IMR-90 (cell line): ENCODE measurements around the gene MTCL1. TPM values are rescaled to one million over a fixed set of nuclear protein-coding genes. Genes with fewer than 3 reads are reported as not detected.

Source experiments
- ATAC-seq: fragments of 200-7000 bp; cut with Tn5 transposase; 2 replicates; pipeline ENCODE4 v1.9.1; 2020; ENCODE audit warnings: low read depth, mild to moderate bottlenecking, moderate library complexity
- BruUV-seq: library from RNA; stranded (reverse); fragments of 400-500 nt; replicated peaks from 2 replicates; lab custom pipeline; 2021; lab: Mats Ljungman, UMichigan
- CTCF ChIA-PET: fragments of 300-600 bp; formaldehyde crosslinking; extraction: SDS; loops from one replicate; lab custom pipeline; 2021; ENCODE audit warnings: antibody characterized with exemption; lab: Yijun Ruan, JAX
- POLR2A ChIA-PET: fragments of 300-600 bp; sonication (Branson Sonifier 250); formaldehyde crosslinking; loops from one replicate; lab custom pipeline; 2022; ENCODE audit warnings: antibody characterized with exemption; ENCODE audit not compliant: unreplicated experiment; lab: Charles Lee
- DNase-seq: peaks from one replicate; pipeline ENCODE4 v3.0.0; 2013
- H2AFZ ChIP-seq: replicated peaks from 2 replicates; pipeline ENCODE3; 2013; ENCODE audit warnings: low read length, mild to moderate bottlenecking; ENCODE audit not compliant: poor library complexity
- H2AK5ac ChIP-seq: 2 replicates; pipeline ENCODE4 v1.6.1; 2013; ENCODE audit warnings: low read depth, low read length, inconsistent platforms
- H2AK9ac ChIP-seq: replicated peaks from 2 replicates; pipeline ENCODE3; 2013; ENCODE audit warnings: mild to moderate bottlenecking, low read depth, low read length, moderate library complexity; ENCODE audit not compliant: poor library complexity
- H2BK120ac ChIP-seq: 2 replicates; pipeline ENCODE4 v1.6.1; 2013; ENCODE audit warnings: low read depth, low read length, inconsistent platforms
- H2BK15ac ChIP-seq: 3 replicates; pipeline ENCODE4 v1.6.1; 2013; ENCODE audit warnings: low read depth, low read length, inconsistent platforms
- H2BK20ac ChIP-seq: 2 replicates; pipeline ENCODE4 v1.6.1; 2013; ENCODE audit warnings: low read depth, mild to moderate bottlenecking, inconsistent platforms, low read length, moderate library complexity
- H2BK5ac ChIP-seq: 2 replicates; pipeline ENCODE4 v1.6.1; 2013; ENCODE audit warnings: mild to moderate bottlenecking, low read depth, low read length, inconsistent platforms; ENCODE audit not compliant: poor library complexity, severe bottlenecking
- H3K14ac ChIP-seq: replicated peaks from 2 replicates; pipeline ENCODE4 v1.6.1; 2013; ENCODE audit warnings: low read depth, low read length, inconsistent platforms
- H3K18ac ChIP-seq: 2 replicates; pipeline ENCODE4 v1.6.1; 2013; ENCODE audit warnings: low read depth, low read length, control low read depth
- H3K23ac ChIP-seq: 2 replicates; pipeline ENCODE4 v1.6.1; 2013; ENCODE audit warnings: low read depth, low read length, inconsistent platforms
- H3K27ac ChIP-seq: 2 replicates; pipeline ENCODE4 v1.5.1; 2013; ENCODE audit warnings: mild to moderate bottlenecking, control low read depth, low read length; ENCODE audit not compliant: insufficient read depth
- H3K27me3 ChIP-seq: 2 replicates; pipeline ENCODE4 v1.6.1; 2013; ENCODE audit warnings: low read length; ENCODE audit not compliant: control insufficient read depth, insufficient read depth
- H3K36me3 ChIP-seq: 2 replicates; pipeline ENCODE4 v1.6.1; 2013; ENCODE audit warnings: low read length, mixed read lengths; ENCODE audit not compliant: control insufficient read depth, insufficient read depth
- H3K4ac ChIP-seq: 2 replicates; pipeline ENCODE4 v1.6.1; 2013; ENCODE audit warnings: low read depth, low read length, inconsistent platforms
- H3K4me1 ChIP-seq: 2 replicates; pipeline ENCODE4 v1.6.1; 2013; ENCODE audit warnings: low read length, mixed read lengths; ENCODE audit not compliant: control insufficient read depth, insufficient read depth
- H3K4me2 ChIP-seq: 2 replicates; pipeline ENCODE4 v1.6.1; 2013; ENCODE audit warnings: low read depth, mild to moderate bottlenecking, control low read depth, low read length, moderate library complexity
- H3K4me3 ChIP-seq: 2 replicates; pipeline ENCODE4 v1.5.1; 2013; ENCODE audit warnings: low read depth, mild to moderate bottlenecking, control low read depth, low read length, moderate library complexity; ENCODE audit not compliant: insufficient read depth
- H3K56ac ChIP-seq: 2 replicates; pipeline ENCODE4 v1.6.1; 2013; ENCODE audit warnings: low read length, inconsistent platforms; ENCODE audit not compliant: insufficient read depth; ENCODE audit errors: extremely low read depth
- H3K79me1 ChIP-seq, 2 experiments: 2 replicates each; pipeline ENCODE4 v1.6.1; 2013; ENCODE audit warnings: low read length in 2 of 2, inconsistent platforms in 1 of 2, low read depth in 1 of 2
- H3K9ac ChIP-seq: 2 replicates; pipeline ENCODE4 v1.6.1; 2013; ENCODE audit warnings: low read depth, low read length, control low read depth
- H3K9me1 ChIP-seq: 2 replicates; pipeline ENCODE4 v1.6.1; 2013; ENCODE audit warnings: low read length, inconsistent platforms; ENCODE audit not compliant: insufficient read depth
- H3K9me3 ChIP-seq: 2 replicates; pipeline ENCODE4 v1.6.1; 2013; ENCODE audit warnings: low read length; ENCODE audit not compliant: control insufficient read depth, insufficient read depth
- H4K20me1 ChIP-seq: 2 replicates; pipeline ENCODE4 v1.6.1; 2013; ENCODE audit warnings: low read length, inconsistent platforms; ENCODE audit not compliant: insufficient read depth
- H4K5ac ChIP-seq: 2 replicates; pipeline ENCODE4 v1.6.1; 2013; ENCODE audit warnings: mild to moderate bottlenecking, low read depth, low read length, control low read depth
- H4K8ac ChIP-seq, 2 experiments: 2 replicates each; pipeline ENCODE4 v1.6.1; 2013; ENCODE audit warnings: low read depth in 2 of 2, low read length in 2 of 2, control low read depth in 1 of 2, inconsistent platforms in 1 of 2
- H4K91ac ChIP-seq: 2 replicates; pipeline ENCODE4 v1.6.1; 2013; ENCODE audit warnings: low read depth, low read length, inconsistent platforms; ENCODE audit not compliant: insufficient read depth
- CEBPB ChIP-seq: IDR thresholded peaks from 2 replicates; pipeline ENCODE4 v1.6.1; 2012; ENCODE audit warnings: low read depth, low read length, improper control_type of control experiment
- WGBS, 2 experiments: methylation state at CpG; one replicate each; pipeline versions ENCODE4 v1.1.5 to v1.1.7; 2013; ENCODE audit warnings: missing lambda C conversion rate in 2 of 2; ENCODE audit not compliant: insufficient read length in 1 of 2; ENCODE audit errors: extremely low coverage in 2 of 2; 5-methylcytosine and 5-hydroxymethylcytosine counted together
- dilution Hi-C: fragments of 300-500 bp; cut with HindIII; formaldehyde crosslinking; loops from one replicate; pipeline ENCODE4 v1.14.3; 2018; ENCODE audit warnings: low sequenced_read_pairs; ENCODE audit not compliant: unreplicated experiment
- in situ Hi-C: fragments of 300-500 bp; cut with MboI; formaldehyde crosslinking; loops from 3 replicates; pipeline ENCODE4 v1.14.3; 2019; ENCODE audit warnings: low sequenced_read_pairs, inconsistent platforms, mixed read lengths
- intact Hi-C: fragments of 100-400 bp; cut with micrococcal nuclease; formaldehyde crosslinking; loops from 2 replicates; pipeline ENCODE4 v1.10.0; 2022
- polyA plus RNA-seq, 3 experiments: library from polyadenylated mRNA; depleted of rRNA; stranded (reverse); fragments of >200 nt; gene quantifications; 2 replicates each; pipeline ENCODE4 v1.2.3, GENCODE V29; 2012; ENCODE audit warnings: low replicate concordance in 1 of 3
- total RNA-seq: library from RNA; depleted of rRNA; stranded (reverse); fragments of >200 nt; gene quantifications from 2 replicates; pipeline ENCODE4 v1.2.3, GENCODE V29; 2012

MTCL1 gene
- total and polyA plus RNA-seq, 2 of the 4 experiments (the other 2 are of a cell fraction) = 29.0 to 45.3 TPM

GRCh38 chr18:8787794-8788193 lies 82.4 kb downstream of the MTCL1 start:
- Histone ChIP-seq H2BK5ac (no peak overlapping the region), H3K9me1 (peaks cover 24% of the 10 kb centered on the region), H3K4ac (no peak overlapping the region), H2AK9ac (no peak overlapping the region), H3K18ac (no peak overlapping the region), H4K5ac (no peak overlapping the region), H3K14ac (no peak overlapping the region), H3K36me3 (peaks cover 75% of the 10 kb centered on the region), H2BK120ac (no peak overlapping the region), H4K8ac (no peak overlapping the region), H3K23ac (no peak overlapping the region), H3K9me3 (no peaks in the 10 kb centered on the region), H3K4me1 (peaks cover 14% of the 10 kb centered on the region), H2AK5ac (no peak overlapping the region), H3K27ac (no peak overlapping the region), H4K91ac (no peak overlapping the region), H2BK15ac (no peak overlapping the region), H4K20me1 (no peaks in the 10 kb centered on the region), H3K4me2 (no peak overlapping the region), H3K9ac (no peak overlapping the region), H3K27me3 (no peaks in the 10 kb centered on the region), H3K4me3 (no peak overlapping the region), H2AFZ (no peak overlapping the region), H3K79me1 (peaks cover 27 to 80% of the 10 kb centered on the region in 2 experiments), H3K56ac (no peak overlapping the region), H2BK20ac (no peak overlapping the region)
- intact Hi-C loops (no loop called here), dilution Hi-C loops (no loop called here), in situ Hi-C loops (no loop called here)
- 95% methylated on average over 3 of the region's 6 CpGs; no CpG with 5 or more reads in 1 of the 2 experiments for WGBS, 2 experiments
- POLR2A ChIA-PET = no interaction called here
- DNase-seq = no peak
- no peak for TF ChIP-seq CEBPB
- CTCF ChIA-PET = no interaction called here
- BruUV-seq = no TSS peak
- no peak for ATAC-seq
